SK-N-SH (cell line): ENCODE data around the gene CETP. TPM values are rescaled to one million over a fixed set of nuclear protein-coding genes. Genes with fewer than 3 reads are reported as not detected.

ENCODE experiments used
- CHD2 ChIP-seq: fragments of 150-350 bp; IDR thresholded peaks from 2 replicates; pipeline ENCODE4 v1.6.1; 2018; ENCODE audit warnings: low read length; ENCODE audit not compliant: partially characterized antibody
- EZH2phosphoT487 ChIP-seq: fragments of 200-600 bp; sonication (generic); IDR thresholded peaks from 2 replicates; pipeline ENCODE4 v1.6.1; 2017; ENCODE audit warnings: low read depth, mixed run types, mild to moderate bottlenecking, antibody characterized with exemption, moderate library complexity, borderline replicate concordance
- GABPA ChIP-seq: IDR thresholded peaks from 2 replicates; pipeline ENCODE4 v1.4.0; 2012; ENCODE audit warnings: low read depth, mild to moderate bottlenecking
- GATA2 ChIP-seq: sonication (generic); formaldehyde crosslinking; IDR thresholded peaks from 2 replicates; pipeline ENCODE4 v1.5.0; 2020; ENCODE audit warnings: mild to moderate bottlenecking, missing genetic modification reagents
- MEF2A ChIP-seq: IDR thresholded peaks from 2 replicates; pipeline ENCODE4 v1.4.0; 2012; ENCODE audit warnings: low read depth, borderline replicate concordance
- MXI1 ChIP-seq: IDR thresholded peaks from 2 replicates; pipeline ENCODE4 v1.6.1; 2012; ENCODE audit warnings: mild to moderate bottlenecking, low read depth, low read length, improper control_type of control experiment
- NFIC ChIP-seq: IDR thresholded peaks from 2 replicates; pipeline ENCODE4 v1.4.0; 2012; ENCODE audit warnings: borderline replicate concordance
- NRF1 ChIP-seq: IDR thresholded peaks from 2 replicates; pipeline ENCODE4 v1.6.1; 2012; ENCODE audit warnings: low read depth, mild to moderate bottlenecking, low read length
- PBX3 ChIP-seq: IDR thresholded peaks from 2 replicates; pipeline ENCODE4; 2012
- USF1 ChIP-seq: IDR thresholded peaks from 2 replicates; pipeline ENCODE4 v1.4.0; 2012; ENCODE audit warnings: low read depth, borderline replicate concordance
- YY1 ChIP-seq: IDR thresholded peaks from 2 replicates; pipeline ENCODE4 v1.4.0; 2012; ENCODE audit warnings: low read depth, mild to moderate bottlenecking
- polyA plus RNA-seq, 3 experiments: library from polyadenylated mRNA; depleted of rRNA; stranded (reverse); fragments of >200 nt; gene quantifications; 2 replicates each; pipeline ENCODE4 v1.2.3, GENCODE V29; 2012

CETP gene
- polyA plus RNA-seq, 1 of the 3 experiments (the other 2 are of a cell fraction), result not detected

DNA sequence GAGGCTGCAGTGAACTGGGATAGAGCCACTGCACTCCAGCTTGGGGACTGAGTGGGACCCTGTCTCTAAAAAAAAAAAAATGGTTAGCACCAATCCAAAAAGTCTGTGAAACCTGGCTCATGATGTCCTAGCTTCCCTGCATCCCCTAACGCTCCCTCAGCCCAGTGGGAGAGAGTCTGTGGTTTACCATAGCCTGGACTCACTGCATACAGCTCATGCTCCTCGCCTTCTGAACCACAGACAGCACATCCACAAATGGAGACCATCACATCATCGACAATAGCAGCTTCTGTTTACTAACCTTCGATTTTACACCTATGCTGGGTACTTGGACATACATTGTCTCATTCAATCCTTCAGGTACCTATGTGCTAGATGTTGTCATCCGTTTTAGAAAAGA lies 71.2 kb downstream of the CETP start (continued):
- no peak for TF ChIP-seq PBX3
- TF ChIP-seq USF1, result no peak
- no peak for TF ChIP-seq CHD2
- TF ChIP-seq NRF1, result no peak
- no peak for TF ChIP-seq EZH2phosphoT487
- no peak for TF ChIP-seq MEF2A
- no peak for TF ChIP-seq GATA2 (CRISPR knock-in tag)
- TF ChIP-seq MXI1, result no peak
- TF ChIP-seq GABPA, result no peak
- TF ChIP-seq NFIC, result no peak
- no peak for TF ChIP-seq YY1

Other genes with a start within 250 kb of the CETP start
- 41.5 and 43.1 TPM in 2 replicates for gene NUP93, start 231.8 kb upstream of the CETP start, polyA plus RNA-seq (2012; rRNA removed)
- gene SLC12A3, start 96.7 kb upstream of the CETP start, polyA plus RNA-seq (2012; rRNA removed), result not detected in 2 replicates
- gene HERPUD1, start 29.8 kb upstream of the CETP start, polyA plus RNA-seq (2012; rRNA removed), result 46.3 and 71.1 TPM in 2 replicates
- gene NLRC5, start 27.6 kb downstream of the CETP start, polyA plus RNA-seq (2012; rRNA removed), result 6.5 and 7.8 TPM in 2 replicates
- gene CPNE2, start 130.6 kb downstream of the CETP start, polyA plus RNA-seq (2012; rRNA removed), result 63.8 and 73.0 TPM in 2 replicates
- 80.9 and 92.0 TPM in 2 replicates for gene PSME3IP1, start 224.1 kb downstream of the CETP start, polyA plus RNA-seq (2012; rRNA removed)
- 16.6 and 21.7 TPM in 2 replicates for gene RSPRY1, start 224.4 kb downstream of the CETP start, polyA plus RNA-seq (2012; rRNA removed)